MG63 (cell line): Measurements from ENCODE around the gene CASTOR1. TPM values are rescaled to one million over a fixed set of nuclear protein-coding genes. Genes with fewer than 3 reads are reported as not detected.

Experiments
- DNase-seq: peaks from one replicate; pipeline ENCODE4 v3.0.0-alpha.2; 2020
- H3K27me3 ChIP-seq: fragments of 250-450 bp; sonication (Bioruptor Pico); 2 replicates; pipeline ENCODE4 v1.5.1; 2020; ENCODE audit warnings: mild to moderate bottlenecking, moderate library complexity
- H3K36me3 ChIP-seq: fragments of 250-450 bp; sonication (Bioruptor Pico); 2 replicates; pipeline ENCODE4 v1.5.1; 2020; ENCODE audit warnings: mild to moderate bottlenecking, moderate library complexity
- H3K4me3 ChIP-seq: fragments of 250-450 bp; sonication (Bioruptor Pico); 2 replicates; pipeline ENCODE4 v1.5.1; 2020; ENCODE audit warnings: mild to moderate bottlenecking, moderate library complexity
- H3K9me3 ChIP-seq: fragments of 250-450 bp; sonication (Bioruptor Pico); 2 replicates; pipeline ENCODE4 v1.5.1; 2020; ENCODE audit warnings: mild to moderate bottlenecking, moderate library complexity
- total RNA-seq: library from RNA; depleted of rRNA; stranded (reverse); fragments of >200 nt; shearing (Covaris generic); gene quantifications from 2 replicates; pipeline ENCODE4 v1.2.3, GENCODE V29; 2014; ENCODE audit warnings: low replicate concordance

Gene CASTOR1
- total RNA-seq, 1 experiment from 2014 or later = 2.3 TPM

DNA sequence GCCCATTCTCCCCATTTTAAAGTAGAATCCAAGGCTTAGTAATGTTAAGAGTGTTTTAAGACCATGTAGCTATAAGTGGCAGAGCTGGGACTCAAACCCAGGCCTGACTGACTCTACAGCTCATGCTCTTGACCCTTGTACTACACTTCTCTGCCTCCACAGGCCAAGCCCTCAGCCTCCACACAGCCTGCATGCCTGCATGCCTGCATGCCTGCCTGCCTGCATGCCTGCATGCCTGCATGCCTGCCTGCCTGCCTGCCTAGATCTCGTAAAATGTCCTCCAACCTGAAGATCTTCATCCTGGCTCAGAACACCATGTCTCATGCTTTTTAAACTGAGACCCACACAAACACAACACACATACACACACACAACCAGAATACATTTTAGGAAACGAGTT is 18.8 kb upstream of the CASTOR1 start:
- no peak overlapping the region for H3K4me3 ChIP-seq
- no peaks in the 10 kb centered on the region for H3K27me3 ChIP-seq
- H3K9me3 ChIP-seq = no peaks in the 10 kb centered on the region
- no peak for DNase-seq
- H3K36me3 ChIP-seq = peaks cover 8% of the 10 kb centered on the region; the same call in 1 of the 2 replicates

DNA sequence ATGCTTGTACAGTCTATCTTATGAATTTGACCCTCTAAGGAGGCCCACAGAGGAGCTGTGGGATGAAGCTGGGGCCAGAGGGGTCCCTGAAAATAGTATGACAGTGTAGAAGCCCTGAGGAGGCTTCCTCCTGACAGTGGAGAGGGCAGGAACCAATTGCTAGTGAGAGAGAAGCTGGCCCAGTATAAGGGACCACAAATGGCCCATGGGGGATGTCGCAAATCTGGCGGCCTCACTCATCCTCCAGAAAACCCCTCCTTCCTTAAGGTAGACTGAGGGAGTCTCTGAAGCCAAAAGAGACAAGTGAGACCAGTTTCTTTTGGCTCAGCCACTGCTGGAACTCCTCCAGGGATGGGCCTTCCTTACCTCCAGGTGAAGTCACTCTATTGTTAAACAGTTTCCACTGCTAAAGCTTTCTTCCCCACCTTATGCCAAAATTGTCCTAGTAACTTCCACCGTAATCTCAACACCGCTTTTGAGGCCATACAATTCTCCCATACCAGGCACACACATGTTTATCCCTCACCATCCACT is 17.8 kb upstream of the CASTOR1 start:
- DNase-seq = no peak
- H3K36me3 ChIP-seq = peaks cover 14% of the 10 kb centered on the region
- H3K27me3 ChIP-seq = no peaks in the 10 kb centered on the region
- no peak overlapping the region for H3K4me3 ChIP-seq
- no peaks in the 10 kb centered on the region for H3K9me3 ChIP-seq

DNA sequence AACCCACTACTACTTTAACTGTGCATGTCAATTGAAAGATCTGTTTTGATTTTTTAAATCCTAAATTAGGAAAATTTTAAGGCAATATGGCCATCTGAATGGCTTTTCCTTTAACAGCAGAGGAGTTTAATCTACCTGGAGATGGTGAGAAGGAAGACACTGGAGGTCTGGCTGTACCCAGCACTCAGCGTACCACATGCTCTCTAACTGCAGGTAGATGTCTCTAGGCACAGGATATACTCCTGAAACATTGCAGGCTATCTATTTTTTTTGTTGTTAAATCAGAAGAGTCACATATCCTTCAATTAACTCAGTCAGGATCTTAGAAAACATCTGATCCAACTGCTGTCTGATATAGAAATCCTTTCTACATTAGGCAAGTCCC is 17.3 kb upstream of the CASTOR1 start:
- Histone ChIP-seq H3K4me3 (no peak overlapping the region), H3K9me3 (no peaks in the 10 kb centered on the region), H3K36me3 (peaks cover 14% of the 10 kb centered on the region), H3K27me3 (no peaks in the 10 kb centered on the region)
- DNase-seq = no peak

DNA sequence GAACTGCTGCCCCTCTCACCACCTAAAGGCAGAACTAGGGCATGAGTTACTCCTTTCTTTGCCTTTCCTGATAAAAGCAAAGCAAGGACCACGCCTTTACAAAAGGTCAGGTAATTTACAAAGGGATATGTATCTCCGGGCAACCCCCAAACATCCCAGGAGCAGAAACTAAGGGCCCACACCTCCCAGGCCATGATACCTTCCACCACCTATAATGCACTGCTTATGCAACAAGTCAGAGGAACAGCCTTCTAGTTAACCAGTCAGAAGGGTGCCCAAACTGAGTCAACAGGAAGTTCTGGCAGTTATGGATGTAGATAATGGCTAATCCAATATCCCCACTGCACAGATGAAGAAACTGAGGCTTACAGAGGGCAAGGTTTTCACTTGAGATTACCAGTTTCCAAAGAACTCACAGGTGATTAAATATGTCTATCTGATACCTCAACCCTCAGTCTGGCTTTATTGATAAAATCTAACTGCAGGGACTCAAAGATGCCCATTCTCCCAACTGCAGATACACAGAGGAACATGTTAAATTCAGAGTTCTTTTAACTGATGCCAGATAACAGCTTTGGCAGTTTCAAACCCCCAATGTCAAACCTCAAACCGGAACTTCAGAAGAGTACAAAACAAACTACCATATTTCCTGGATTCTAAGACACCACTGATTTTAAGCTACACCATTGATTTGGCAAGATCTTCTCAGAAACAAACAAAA is 16.8 kb upstream of the CASTOR1 start:
- Histone ChIP-seq H3K4me3 (no peak overlapping the region), H3K9me3 (no peaks in the 10 kb centered on the region), H3K27me3 (no peaks in the 10 kb centered on the region), H3K36me3 (peaks cover 18% of the 10 kb centered on the region)
- DNase-seq = no peak

DNA sequence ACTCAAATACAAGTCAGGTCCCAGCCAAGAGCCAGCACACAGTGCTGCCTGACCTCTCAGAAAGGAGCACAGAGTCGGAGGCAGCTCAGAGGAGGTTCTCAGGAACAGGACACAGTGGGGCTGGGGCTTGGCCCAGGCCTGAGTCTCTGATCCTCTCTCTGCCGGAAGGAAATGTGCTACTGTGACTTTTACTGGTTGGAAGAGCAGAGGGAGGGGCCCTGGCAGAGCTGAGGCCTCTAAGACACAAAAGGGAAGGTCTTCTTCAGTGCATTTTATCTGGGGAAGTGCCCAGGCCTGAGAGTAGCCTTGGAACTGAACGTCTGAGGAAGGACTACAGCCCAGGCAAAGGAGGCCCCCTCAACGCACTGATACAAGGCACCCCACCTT is 16.2 kb upstream of the CASTOR1 start:
- peak; percentile 69 for DNase-seq

DNA sequence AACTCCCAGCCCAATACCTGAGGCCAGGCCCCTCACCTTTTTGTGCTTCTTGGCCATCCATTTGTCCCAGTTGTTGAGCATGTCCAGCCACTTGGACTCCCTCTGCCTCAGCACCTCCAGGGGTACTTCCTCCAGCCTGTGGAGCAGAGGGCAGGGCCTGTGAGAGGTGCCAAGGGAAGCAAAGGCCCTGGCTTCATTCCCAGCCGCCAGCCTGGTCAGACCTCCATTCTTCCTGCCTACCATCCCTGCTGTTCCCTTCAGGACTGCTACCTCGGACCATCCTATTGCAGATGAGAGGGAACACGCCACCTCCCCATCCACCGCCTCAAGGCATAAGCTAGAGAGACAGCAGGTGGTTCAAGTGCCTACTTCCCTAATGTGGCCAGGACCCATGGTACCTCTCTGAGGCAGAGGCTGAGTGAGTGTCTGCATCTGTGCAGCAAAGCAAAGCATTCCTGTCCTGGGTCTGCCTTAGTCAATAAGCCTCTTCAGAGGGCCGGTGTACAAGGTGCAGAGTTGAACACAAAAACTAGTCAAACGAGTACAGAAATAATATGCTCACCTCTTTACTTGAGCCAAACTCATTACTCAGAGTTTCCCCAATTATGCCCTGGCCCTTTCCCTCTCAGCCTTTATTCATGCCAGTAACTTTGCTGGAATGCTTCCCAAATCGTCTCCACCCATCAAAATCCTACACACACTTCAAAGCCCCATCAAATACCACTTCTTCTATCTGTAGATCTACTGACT is 15.4 kb upstream of the CASTOR1 start:
- DNase-seq = peak; percentile 77
- Histone ChIP-seq H3K4me3 (no peak overlapping the region), H3K9me3 (no peaks in the 10 kb centered on the region), H3K36me3 (peaks cover 22% of the 10 kb centered on the region), H3K27me3 (no peaks in the 10 kb centered on the region)

More for the DNA sequence above, 16.2 kb upstream of the CASTOR1 start:
- H3K36me3 ChIP-seq = peaks cover 22% of the 10 kb centered on the region
- no peaks in the 10 kb centered on the region for H3K27me3 ChIP-seq
- no peaks in the 10 kb centered on the region for H3K9me3 ChIP-seq
- H3K4me3 ChIP-seq = no peak overlapping the region

DNA sequence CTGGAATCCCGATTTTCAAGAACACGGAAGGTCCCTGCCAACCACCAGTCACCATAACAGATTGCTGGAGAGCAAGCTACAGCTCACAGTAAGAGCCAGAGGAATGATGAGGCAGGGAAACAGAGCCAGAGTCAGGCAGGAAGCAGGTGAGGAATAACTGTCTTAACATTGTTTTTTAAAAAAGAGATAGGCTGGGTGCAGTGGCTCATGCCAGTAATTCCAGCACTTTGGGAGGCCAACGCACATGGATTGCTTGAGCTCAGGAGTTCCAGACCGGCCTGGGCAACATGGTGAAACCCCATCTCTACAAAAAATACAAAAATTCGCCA is 13.5 kb upstream of the CASTOR1 start:
- DNase-seq = no peak
- H3K9me3 ChIP-seq = no peaks in the 10 kb centered on the region
- H3K36me3 ChIP-seq = peaks cover 22% of the 10 kb centered on the region
- H3K4me3 ChIP-seq = no peak overlapping the region
- H3K27me3 ChIP-seq = no peaks in the 10 kb centered on the region

DNA sequence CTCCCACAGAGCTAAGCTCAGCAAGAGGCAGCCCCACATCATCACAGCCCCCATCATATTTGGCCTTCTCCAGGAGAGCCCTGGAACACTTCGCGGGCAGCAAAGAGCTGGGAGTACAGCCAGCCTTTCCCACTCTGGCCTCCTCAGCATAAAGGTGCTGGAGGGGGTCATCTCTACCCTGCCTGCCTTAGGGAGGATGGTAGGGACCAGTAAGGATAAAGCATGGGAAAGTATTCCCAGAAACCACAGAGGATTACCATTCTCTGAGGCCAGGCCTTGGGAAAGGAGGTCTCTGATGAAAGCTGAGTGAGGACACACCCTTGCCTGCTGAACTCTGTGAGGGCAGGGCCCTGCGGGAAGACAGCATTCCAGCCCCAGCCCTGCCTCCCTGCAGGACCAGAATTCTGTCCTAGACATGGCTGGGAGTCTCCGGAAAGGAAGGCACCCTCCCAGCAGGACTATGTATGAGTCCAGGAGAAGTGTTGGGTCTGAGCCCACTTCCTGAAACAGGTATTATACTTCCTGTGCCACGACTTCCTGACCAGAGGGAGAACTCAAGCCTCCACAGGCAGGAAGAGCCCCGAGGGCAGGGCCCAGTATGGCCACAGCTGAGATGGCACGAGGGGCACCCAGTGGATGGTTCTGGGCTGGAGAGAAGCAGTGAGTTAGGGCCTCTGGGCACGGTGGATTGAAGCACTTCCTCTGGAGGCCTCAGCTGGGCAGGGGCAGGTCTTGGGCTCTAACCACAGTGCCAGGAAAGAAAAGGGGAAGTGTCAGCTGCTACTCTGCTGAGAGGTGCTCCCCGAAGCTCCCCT is 12.9 kb upstream of the CASTOR1 start:
- no peak for DNase-seq
- Histone ChIP-seq H3K36me3 (peaks cover 22% of the 10 kb centered on the region), H3K27me3 (no peaks in the 10 kb centered on the region)

DNA sequence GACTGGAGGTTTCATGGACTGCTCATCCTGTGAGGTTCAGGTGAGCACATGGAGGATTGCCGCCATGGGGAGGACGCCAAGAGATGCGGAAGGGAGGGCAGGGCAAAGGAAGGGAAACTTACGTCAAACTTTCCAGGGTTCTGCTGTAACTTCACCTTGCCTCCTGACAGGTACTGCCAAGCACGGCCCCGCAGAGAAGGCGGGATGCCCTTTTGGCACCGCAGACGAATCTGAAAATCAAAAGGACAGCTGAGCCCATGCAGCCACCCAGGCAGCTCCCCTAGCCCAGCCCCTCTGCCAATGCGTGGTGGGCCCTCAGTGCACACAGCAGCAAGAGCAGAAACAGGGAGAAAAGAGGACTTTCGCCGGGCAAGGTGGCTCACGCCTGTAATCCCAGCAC is 10.0 kb upstream of the CASTOR1 start:
- H3K36me3 ChIP-seq = peaks cover 22% of the 10 kb centered on the region
- no peaks in the 10 kb centered on the region for H3K27me3 ChIP-seq

More for the DNA sequence above, 12.9 kb upstream of the CASTOR1 start:
- H3K9me3 ChIP-seq = no peaks in the 10 kb centered on the region
- no peak overlapping the region for H3K4me3 ChIP-seq

DNA sequence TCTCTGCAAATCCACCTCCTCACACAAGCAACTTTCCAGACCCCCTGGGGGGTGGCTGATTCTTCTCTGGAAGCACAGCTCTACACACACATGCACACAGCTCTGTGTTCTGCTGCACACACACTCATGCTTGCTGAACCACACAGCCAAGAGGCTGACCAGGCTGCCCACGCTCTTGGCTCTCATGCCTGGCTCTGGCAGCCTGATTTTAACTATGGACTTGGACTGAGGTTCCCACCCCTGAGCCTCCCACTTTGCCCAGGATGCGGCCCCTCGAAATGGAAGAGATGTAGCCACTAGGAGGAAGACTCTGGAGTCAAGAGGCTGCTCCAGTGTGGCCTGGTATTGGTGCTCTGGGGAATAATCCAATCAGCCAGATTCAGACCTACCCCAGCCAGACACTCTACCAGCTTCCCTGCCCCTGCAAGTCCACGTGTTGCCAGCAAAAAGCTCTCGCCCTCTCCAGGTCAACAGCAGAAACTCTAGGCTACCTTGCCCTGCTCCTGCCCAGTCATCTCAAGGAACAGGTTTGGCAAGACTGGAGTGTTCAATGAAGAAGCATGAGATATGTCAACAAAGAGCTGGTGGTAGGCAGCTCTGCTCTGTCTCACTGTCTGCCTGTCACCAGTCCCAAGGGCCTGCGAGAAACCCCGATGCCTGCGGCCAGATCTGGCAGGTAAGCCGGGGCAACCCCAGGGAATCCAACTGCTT is 8.8 kb upstream of the CASTOR1 start:
- Histone ChIP-seq H3K4me3 (no peak overlapping the region), H3K36me3 (peaks cover 14% of the 10 kb centered on the region), H3K27me3 (no peaks in the 10 kb centered on the region), H3K9me3 (no peaks in the 10 kb centered on the region)
- no peak for DNase-seq

More for the DNA sequence above, 10.0 kb upstream of the CASTOR1 start:
- H3K9me3 ChIP-seq = no peaks in the 10 kb centered on the region
- DNase-seq = no peak
- H3K4me3 ChIP-seq = no peak overlapping the region

DNA sequence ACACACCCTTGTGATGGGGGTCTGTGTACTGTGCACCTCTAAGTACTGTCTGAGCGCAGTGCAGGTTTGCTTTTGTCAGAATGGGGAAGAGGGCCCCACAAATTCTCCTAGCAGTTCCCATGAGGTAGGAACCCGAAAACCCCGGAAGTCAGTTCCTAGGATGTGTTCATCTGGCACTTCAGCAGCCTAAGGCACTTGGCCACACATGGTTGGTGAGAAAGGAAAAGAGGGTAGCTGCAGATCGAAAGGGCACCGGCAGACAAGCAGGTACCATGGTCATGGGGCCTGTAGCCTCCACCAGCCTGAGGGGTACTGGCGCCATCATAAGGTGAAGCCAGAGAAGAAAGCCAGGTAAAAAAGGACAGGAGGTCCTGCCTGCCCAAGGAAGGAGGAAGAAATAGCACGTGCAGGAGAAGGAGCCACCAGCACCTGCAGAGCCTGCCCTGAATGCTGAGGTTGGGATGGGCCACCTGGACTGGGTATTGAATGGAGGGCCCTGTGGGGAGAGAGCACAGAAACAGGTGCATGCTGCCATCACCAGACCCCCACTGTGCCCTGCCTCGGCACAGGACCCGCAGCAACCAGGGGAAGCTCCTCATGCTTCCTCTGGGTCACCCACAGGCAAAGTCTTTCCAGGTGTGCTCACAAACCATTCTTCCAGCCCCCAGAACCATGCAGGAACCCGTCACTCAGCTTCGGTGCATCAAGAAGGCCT is 8.1 kb upstream of the CASTOR1 start:
- no peak for DNase-seq
- Histone ChIP-seq H3K9me3 (no peaks in the 10 kb centered on the region), H3K4me3 (no peak overlapping the region), H3K36me3 (peaks cover 8% of the 10 kb centered on the region), H3K27me3 (no peaks in the 10 kb centered on the region)

DNA sequence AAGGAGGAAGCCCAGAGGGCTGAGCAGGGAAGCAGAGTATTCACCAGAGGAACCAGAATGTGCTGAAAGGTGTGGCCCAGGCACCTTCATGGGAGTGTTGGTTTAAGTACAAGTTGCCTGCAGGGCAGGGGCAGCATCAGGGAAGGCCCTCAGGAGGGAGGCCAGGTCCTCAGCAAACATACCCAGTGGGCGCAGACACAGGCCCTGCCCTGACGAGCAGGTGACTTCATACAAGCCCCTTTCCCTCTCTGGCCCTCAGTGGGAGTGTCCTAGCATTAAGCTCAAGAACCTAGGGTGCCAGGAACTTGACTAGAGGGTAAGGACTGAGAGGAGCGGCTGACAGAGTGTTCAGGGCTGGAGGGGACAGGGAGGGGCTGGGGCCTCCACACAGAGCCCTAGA is 7.5 kb upstream of the CASTOR1 start:
- Histone ChIP-seq H3K36me3 (peaks cover 8% of the 10 kb centered on the region), H3K4me3 (no peak overlapping the region), H3K27me3 (no peaks in the 10 kb centered on the region), H3K9me3 (no peaks in the 10 kb centered on the region)
- no peak for DNase-seq

DNA sequence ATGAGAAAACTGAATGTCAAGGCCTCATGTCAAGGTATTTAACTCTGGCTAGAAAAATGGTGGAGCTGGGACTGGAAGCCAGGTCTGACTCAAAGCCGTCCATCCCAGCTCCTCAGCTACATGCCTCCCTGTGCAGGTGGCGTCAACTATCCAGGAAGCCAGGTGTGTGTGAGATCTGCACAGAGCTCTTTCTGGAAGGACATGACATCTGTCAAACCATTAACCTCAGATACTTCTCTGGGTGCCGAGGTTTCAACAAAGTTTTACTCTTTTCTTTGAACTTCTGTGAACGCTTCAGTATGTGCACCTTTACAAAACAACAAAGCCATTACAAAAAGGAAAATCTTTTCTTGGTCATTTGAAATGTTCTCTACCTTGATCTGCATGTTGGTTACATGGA is 7.0 kb upstream of the CASTOR1 start:
- Histone ChIP-seq H3K36me3 (peaks cover 5% of the 10 kb centered on the region), H3K27me3 (no peaks in the 10 kb centered on the region), H3K9me3 (no peaks in the 10 kb centered on the region), H3K4me3 (no peak overlapping the region)
- DNase-seq = no peak

DNA sequence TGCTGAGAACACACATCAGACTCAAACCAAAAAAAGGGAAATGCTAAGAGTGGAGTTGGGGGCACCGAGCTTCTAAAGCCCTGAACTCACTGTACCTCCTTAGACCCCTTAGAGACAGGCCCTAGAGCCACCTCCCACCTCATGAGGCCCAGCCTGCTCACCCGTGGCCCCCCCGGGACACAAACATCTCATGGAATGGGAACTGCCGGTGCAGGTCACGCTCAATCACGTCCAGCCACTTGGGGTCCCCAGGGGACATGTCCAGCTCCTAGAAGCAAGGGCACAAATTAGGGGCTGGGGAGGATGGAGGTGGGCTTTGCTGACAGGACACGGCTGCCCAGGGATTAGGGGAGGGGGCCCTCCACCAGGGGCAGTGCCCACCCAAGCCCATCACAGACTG is 6.3 kb upstream of the CASTOR1 start:
- H3K4me3 ChIP-seq = no peak overlapping the region
- no peaks in the 10 kb centered on the region for H3K27me3 ChIP-seq
- H3K9me3 ChIP-seq = no peaks in the 10 kb centered on the region
- H3K36me3 ChIP-seq = peaks cover under 1% of the 10 kb centered on the region
- DNase-seq = no peak

DNA sequence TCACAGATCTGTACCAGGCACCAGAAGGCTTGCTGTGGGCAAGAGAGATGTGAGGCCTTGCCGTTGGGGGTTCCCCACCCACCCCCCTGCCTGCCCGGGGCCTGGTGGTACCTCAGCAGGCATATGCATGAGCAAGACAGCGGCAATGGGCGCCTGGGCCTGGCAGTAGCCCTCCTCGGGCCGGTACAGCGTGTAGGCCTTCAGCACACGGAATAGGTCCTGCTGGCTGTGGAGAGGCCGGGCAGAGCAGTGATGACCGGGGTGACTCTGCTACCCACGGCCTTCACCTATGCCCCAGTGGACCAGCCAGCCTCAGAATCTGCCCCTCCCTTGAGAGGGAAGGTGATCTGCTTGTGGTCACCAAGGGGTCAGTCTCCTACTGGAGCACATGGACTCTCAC is 5.5 kb upstream of the CASTOR1 start:
- no peaks in the 10 kb centered on the region for H3K27me3 ChIP-seq
- no peaks in the 10 kb centered on the region for H3K9me3 ChIP-seq
- no peak for DNase-seq
- H3K36me3 ChIP-seq = no peaks in the 10 kb centered on the region; the same call in none of the 2 replicates
- no peak overlapping the region for H3K4me3 ChIP-seq

DNA sequence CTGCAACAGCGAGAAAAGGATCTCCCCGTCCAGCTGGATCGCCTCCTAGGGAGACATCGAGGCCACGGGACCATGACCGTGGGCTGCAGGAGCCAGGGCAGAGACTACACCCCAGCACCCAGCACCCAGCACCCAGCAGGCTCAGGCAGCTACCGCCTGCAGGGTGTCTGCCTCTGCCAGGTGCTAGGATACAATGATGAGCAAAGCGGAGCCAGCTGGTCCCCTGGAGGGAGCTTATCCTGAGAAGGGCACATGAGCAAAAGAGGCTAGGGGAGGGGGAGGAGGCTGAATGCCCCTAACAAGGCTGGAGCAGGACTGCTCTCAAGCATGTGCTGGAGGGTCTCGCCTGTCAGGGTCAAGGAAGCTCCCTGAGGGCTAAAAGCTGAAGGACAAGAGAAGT is 4.8 kb upstream of the CASTOR1 start:
- no peaks in the 10 kb centered on the region; the same call in none of the 2 replicates for H3K36me3 ChIP-seq
- no peaks in the 10 kb centered on the region for H3K9me3 ChIP-seq
- DNase-seq = no peak
- H3K27me3 ChIP-seq = no peaks in the 10 kb centered on the region
- H3K4me3 ChIP-seq = no peak overlapping the region
